Naive thymus-derived CD4-positive, alpha-beta T cell (primary cell): ENCODE data around the gene GPATCH1. TPM values are rescaled to one million over a fixed set of nuclear protein-coding genes. Genes with fewer than 3 reads are reported as not detected.
A peak's percentile ranks its signal among the peaks of the same experiment; 100 is the strongest.
"Not testable (repeated sequence)": the region's sequence is repeated elsewhere in the genome, so short reads cannot be mapped to it uniquely, and the experiment has no call there.

Experiments
- ATAC-seq: fragments of 150-1000 bp; cut with Tn5 transposase; 2 replicates; pipeline ENCODE4 v1.10.0; 2021; ENCODE audit warnings: mild to moderate bottlenecking, moderate library complexity
- CTCF ChIA-PET: fragments of 350-600 bp; sonication (Branson Sonifier 250); formaldehyde crosslinking; loops from one replicate; lab custom pipeline; 2021; ENCODE audit warnings: antibody characterized with exemption; lab: Charles Lee
- POLR2A ChIA-PET: fragments of 350-600 bp; sonication (Branson Sonifier 250); formaldehyde crosslinking; loops from one replicate; lab custom pipeline; 2021; ENCODE audit warnings: antibody characterized with exemption, inconsistent platforms; lab: Charles Lee
- DNase-seq, 9 donors: peaks; one replicate each; pipeline versions ENCODE4 v3.0.0 to v3.0.0-alpha.2; 2020 to 2022; ENCODE audit warnings: mixed read lengths in 1 of 9
- H3K27ac ChIP-seq: one replicate; pipeline ENCODE4 v1.7.0; 2013; ENCODE audit warnings: mild to moderate bottlenecking, low read depth, low read length, moderate library complexity
- H3K27me3 ChIP-seq, 2 donors: one replicate each; pipeline ENCODE4 v1.7.0; 2013; ENCODE audit warnings: low read length in 2 of 2, mild to moderate bottlenecking in 2 of 2, moderate library complexity in 2 of 2; ENCODE audit not compliant: control insufficient read depth in 2 of 2, insufficient read depth in 2 of 2
- H3K36me3 ChIP-seq, 3 experiments: 1 replicate in 2 of 3; 2 replicates in 1 of 3; pipeline ENCODE4 v1.7.0; 2013; ENCODE audit warnings: low read length in 3 of 3, mild to moderate bottlenecking in 3 of 3, moderate library complexity in 1 of 3; ENCODE audit not compliant: insufficient read depth in 3 of 3, control insufficient read depth in 2 of 3
- H3K4me1 ChIP-seq, 2 donors: one replicate each; pipeline ENCODE4 v1.7.0; 2013; ENCODE audit warnings: low read length in 2 of 2, mild to moderate bottlenecking in 2 of 2, moderate library complexity in 1 of 2; ENCODE audit not compliant: control insufficient read depth in 2 of 2, insufficient read depth in 2 of 2
- H3K4me3 ChIP-seq: 2 replicates; pipeline ENCODE4 v1.7.0; 2013; ENCODE audit warnings: mild to moderate bottlenecking, low read length
- H3K9me3 ChIP-seq, 3 experiments: 1 replicate in 2 of 3; 2 replicates in 1 of 3; pipeline ENCODE4 v1.7.0; 2013; ENCODE audit warnings: low read length in 3 of 3; ENCODE audit not compliant: control insufficient read depth in 2 of 3
- H3K27ac Mint-ChIP-seq, 9 donors: one replicate each; pipeline ENCODE4 v1.8.0; 2020 to 2022; ENCODE audit warnings: mixed read lengths in 9 of 9, mild to moderate bottlenecking in 8 of 9, moderate library complexity in 5 of 9, inconsistent platforms in 2 of 9
- H3K27me3 Mint-ChIP-seq, 5 donors: one replicate each; pipeline ENCODE4 v1.8.0; 2021 to 2022; ENCODE audit warnings: mixed read lengths in 5 of 5, mild to moderate bottlenecking in 1 of 5
- H3K36me3 Mint-ChIP-seq, 5 donors: one replicate each; pipeline ENCODE4 v1.8.0; 2020 to 2022; ENCODE audit warnings: mixed read lengths in 5 of 5, mild to moderate bottlenecking in 3 of 5, inconsistent platforms in 1 of 5
- H3K4me1 Mint-ChIP-seq, 7 donors: one replicate each; pipeline ENCODE4 v1.8.0; 2020 to 2022; ENCODE audit warnings: mixed read lengths in 7 of 7, mild to moderate bottlenecking in 3 of 7, inconsistent platforms in 1 of 7
- H3K4me3 Mint-ChIP-seq, 10 donors: one replicate each; pipeline ENCODE4 v1.8.0; 2020 to 2022; ENCODE audit warnings: mild to moderate bottlenecking in 10 of 10, mixed read lengths in 10 of 10, moderate library complexity in 6 of 10, inconsistent platforms in 2 of 10
- H3K9me3 Mint-ChIP-seq, 11 donors: one replicate each; pipeline ENCODE4 v1.8.0; 2020 to 2022; ENCODE audit warnings: mixed read lengths in 11 of 11, mild to moderate bottlenecking in 4 of 11, inconsistent platforms in 1 of 11, moderate library complexity in 1 of 11
- intact Hi-C, 2 donors: fragments of 100-400 bp; cut with micrococcal nuclease; formaldehyde crosslinking; loops; one replicate each; pipeline ENCODE4 v1.15.1; 2023
- polyA plus RNA-seq, 2 donors: library from polyadenylated mRNA; unstranded; fragments of 300-500 nt; fragmentation: Illumina TruSeq; gene quantifications; one replicate each; pipeline ENCODE4 v1.2.3, GENCODE V29; 2021
- total RNA-seq, 6 experiments: library from RNA in 5 of 6; stranded (reverse) in 5 of 6; gene quantifications; 1 replicate in 5 of 6; 2 replicates in 1 of 6; pipeline ENCODE4 v1.2.3 and lab custom pipeline; 2021 to 2026

The GPATCH1 gene, protein sequence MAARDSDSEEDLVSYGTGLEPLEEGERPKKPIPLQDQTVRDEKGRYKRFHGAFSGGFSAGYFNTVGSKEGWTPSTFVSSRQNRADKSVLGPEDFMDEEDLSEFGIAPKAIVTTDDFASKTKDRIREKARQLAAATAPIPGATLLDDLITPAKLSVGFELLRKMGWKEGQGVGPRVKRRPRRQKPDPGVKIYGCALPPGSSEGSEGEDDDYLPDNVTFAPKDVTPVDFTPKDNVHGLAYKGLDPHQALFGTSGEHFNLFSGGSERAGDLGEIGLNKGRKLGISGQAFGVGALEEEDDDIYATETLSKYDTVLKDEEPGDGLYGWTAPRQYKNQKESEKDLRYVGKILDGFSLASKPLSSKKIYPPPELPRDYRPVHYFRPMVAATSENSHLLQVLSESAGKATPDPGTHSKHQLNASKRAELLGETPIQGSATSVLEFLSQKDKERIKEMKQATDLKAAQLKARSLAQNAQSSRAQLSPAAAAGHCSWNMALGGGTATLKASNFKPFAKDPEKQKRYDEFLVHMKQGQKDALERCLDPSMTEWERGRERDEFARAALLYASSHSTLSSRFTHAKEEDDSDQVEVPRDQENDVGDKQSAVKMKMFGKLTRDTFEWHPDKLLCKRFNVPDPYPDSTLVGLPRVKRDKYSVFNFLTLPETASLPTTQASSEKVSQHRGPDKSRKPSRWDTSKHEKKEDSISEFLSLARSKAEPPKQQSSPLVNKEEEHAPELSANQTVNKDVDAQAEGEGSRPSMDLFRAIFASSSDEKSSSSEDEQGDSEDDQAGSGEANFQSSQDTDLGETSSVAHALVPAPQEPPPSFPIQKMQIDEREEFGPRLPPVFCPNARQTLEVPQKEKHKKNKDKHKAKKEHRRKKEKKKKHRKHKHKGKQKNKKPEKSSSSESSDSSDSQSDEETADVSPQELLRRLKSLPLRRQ
- total RNA-seq (10 to 100 TPM; 11.2 to 20.0 (median 14.4) TPM), polyA plus RNA-seq (10 to 100 TPM in 1 of 2 donors, 1 to 10 TPM in 1; 4.6 to 10.6 TPM), total RNA-seq (lab: John Stamatoyannopoulos, UW) (28.3 reads per million, percentile 58 among the genes with 10 or more reads in this experiment)

DNA sequence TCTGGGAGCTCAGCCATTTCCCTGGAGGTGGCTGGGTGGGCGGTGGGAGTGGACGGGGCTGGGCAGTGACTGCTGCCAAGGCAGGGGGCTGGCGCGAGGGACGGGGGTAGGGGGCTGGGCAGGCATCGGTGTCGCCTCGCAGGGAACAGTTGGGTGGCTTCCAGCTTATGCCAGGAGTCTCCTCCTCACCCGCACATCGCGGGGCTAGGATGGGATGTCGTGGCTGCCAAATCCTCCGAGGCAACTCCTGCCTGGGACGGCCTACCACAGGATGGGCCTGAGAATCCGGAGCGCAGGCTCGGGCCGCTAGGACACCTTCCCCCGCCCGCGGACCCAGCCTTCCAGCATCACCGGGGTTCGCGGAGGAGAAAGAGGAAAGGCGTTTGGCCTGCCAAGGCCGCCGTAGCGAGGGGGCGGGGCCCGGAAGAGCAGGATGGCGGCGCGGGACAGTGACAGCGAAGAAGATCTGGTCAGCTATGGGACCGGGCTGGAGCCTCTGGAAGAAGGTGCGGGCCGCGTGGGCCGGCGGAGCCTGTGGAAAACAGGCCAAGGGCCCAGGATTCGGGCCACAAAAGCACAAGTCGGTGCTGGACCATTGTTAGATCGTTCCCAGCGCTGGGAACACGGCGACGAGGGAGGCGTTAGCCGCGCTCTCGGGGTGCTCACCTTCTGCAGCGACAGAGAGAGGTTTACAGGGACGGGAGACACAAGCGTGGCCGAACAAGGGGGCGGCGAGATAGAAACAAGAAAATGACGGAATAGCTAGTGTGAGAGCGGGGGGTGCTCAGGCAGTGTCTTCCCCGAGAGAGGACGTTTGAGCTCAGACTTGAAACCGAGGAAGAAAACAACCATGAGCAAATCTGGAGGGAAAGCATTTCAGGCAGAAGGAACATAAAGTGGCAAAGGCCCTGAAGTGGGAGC, at the start of gene GPATCH1:
Gene GPATCH1 (plus strand): TSS at position 421 of the 921 bp plus-strand sequence. CDS start 13 bp downstream, at position 434.
- H3K9me3 Mint-ChIP-seq: peaks cover 0 to 2% (median 0%) of the 10 kb centered on the region in 11 donors
- Histone ChIP-seq H3K36me3 (peaks cover 0 to 7% (median 0%) of the 10 kb centered on the region in 3 experiments), H3K27ac (peak within 1 kb of the TSS; percentile 84), H3K4me3 (peak within 1 kb of the TSS; percentile 98), H3K4me1 (peaks cover 10 to 11% of the 10 kb centered on the region in 2 donors), H3K9me3 (no peaks in the 10 kb centered on the region), H3K27me3 (no peaks in the 10 kb centered on the region)
- peaks cover 20 to 39% (median 30%) of the 10 kb centered on the region in 7 donors for H3K4me1 Mint-ChIP-seq
- ATAC-seq (peak; percentile 99), DNase-seq (peak; percentile 79 to 92 (median 85))
- H3K27ac Mint-ChIP-seq: peak within 1 kb of the TSS; percentile 89 to 99 (median 94)
- H3K27me3 Mint-ChIP-seq: no peaks in the 10 kb centered on the region
- H3K4me3 Mint-ChIP-seq: peak within 1 kb of the TSS; percentile 92 to 99 (median 94)
- ChIA-PET POLR2A (interaction anchor here (0.9 to 1.8 kb wide), 4 partner anchors 96 to 500 kb away, joined by 3 to 8 read pairs (median 4); partner anchors contain the start of genes CEP89, FAAP24 and PDCD5), CTCF (interaction anchor here (0.6 kb wide), 1 partner anchor 1619 kb away, joined by 3 read pairs; no protein-coding TSS in a partner anchor)
- peaks cover 0 to 3% (median 0%) of the 10 kb centered on the region in 5 donors for H3K36me3 Mint-ChIP-seq
- intact Hi-C loops: loop anchor here (1.0 to 10.0 kb wide), 10 partner anchors 95 to 676 kb away; partner anchors contain the start of genes FAAP24 (in 2 of the 2), ANKRD27 (in 1 of the 2), CEBPG (in 1 of the 2) and DPY19L3 (in 1 of the 2)

DNA sequence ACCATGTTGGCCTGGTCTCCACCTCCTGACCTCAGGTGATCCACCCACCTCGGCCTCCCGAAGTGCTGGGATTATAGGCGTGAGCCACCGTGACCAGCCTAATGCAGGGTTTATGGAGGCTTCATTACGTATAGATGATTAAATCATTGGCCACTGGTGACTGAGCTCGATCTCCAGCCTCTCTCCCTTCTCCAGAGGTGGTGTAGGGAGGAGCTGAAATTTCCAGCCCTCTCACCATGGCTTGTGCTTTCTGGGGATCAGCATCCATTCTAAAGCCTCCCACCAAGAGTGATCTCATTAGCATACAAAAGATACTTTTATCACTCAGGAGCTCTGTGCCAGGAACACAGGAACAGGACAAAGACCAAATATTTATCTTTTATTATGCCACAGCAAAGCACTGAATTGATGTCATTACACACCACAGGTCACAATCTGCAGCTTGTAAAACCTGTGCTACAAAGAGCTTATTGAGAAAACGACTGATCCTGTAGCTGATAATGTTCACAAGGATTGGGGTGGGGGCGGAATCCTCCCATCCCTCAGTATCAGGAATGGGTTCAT, 48.7 kb upstream of the GPATCH1 start:
- ChIA-PET CTCF (no interaction called here), POLR2A (no interaction called here)
- Histone ChIP-seq H3K27me3 (no peaks in the 10 kb centered on the region), H3K27ac (no peak overlapping the region), H3K4me1 (peaks cover 0 to under 1% of the 10 kb centered on the region in 2 donors), H3K9me3 (peaks cover 0 to 5% (median 0%) of the 10 kb centered on the region in 3 experiments), H3K4me3 (no peak overlapping the region), H3K36me3 (no peaks in the 10 kb centered on the region)
- intact Hi-C loops: no loop called here
- Mint-ChIP-seq H3K27ac (no peak overlapping the region), H3K4me1 (peaks cover 2 to 5% (median 4%) of the 10 kb centered on the region in 7 donors), H3K27me3 (no peaks in the 10 kb centered on the region), H3K9me3 (peaks cover 2 to 29% (median 9%) of the 10 kb centered on the region in 11 donors), H3K4me3 (no peak overlapping the region), H3K36me3 (peaks cover 0 to 4% (median 4%) of the 10 kb centered on the region in 5 donors)
- DNase-seq: no peak
- ATAC-seq: no peak

DNA sequence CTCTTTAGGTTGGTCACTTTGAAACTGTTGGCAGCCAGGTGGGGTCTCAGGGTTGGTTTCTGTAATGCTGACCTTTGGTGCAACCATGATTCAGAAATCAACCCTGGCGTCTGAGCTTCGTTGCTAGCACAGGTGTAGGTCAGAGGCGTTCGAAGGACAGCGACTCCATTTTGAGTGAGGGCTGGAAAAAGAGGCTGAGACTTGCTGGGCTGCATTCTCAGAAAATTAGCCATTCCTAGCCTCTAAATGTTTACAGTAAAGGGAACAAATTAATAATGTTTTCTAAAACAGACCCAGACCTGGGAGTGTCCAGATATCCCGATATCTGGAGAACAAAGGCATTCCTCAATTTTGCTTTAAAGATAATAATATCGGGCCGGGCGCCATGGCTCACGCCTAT, 45.5 kb upstream of the GPATCH1 start:
- no peaks in the 10 kb centered on the region for H3K27me3 ChIP-seq
- ChIA-PET CTCF (no interaction called here), POLR2A (no interaction called here)
- Mint-ChIP-seq H3K27me3 (no peaks in the 10 kb centered on the region), H3K9me3 (peaks cover 0 to 4% (median 2%) of the 10 kb centered on the region in 11 donors), H3K4me3 (peak overlapping the region in 1 of 10 donors; percentile 13), H3K4me1 (peaks cover 7 to 15% (median 9%) of the 10 kb centered on the region in 7 donors), H3K27ac (no peak overlapping the region), H3K36me3 (peaks cover 0 to 4% (median 0%) of the 10 kb centered on the region in 5 donors)
- H3K9me3 ChIP-seq: no peaks in the 10 kb centered on the region
- H3K4me3 ChIP-seq: no peak overlapping the region
- peaks cover 0 to 8% of the 10 kb centered on the region in 2 donors for H3K4me1 ChIP-seq
- H3K36me3 ChIP-seq: no peaks in the 10 kb centered on the region
- no peak for ATAC-seq
- no peak overlapping the region for H3K27ac ChIP-seq
- intact Hi-C loops: no loop called here
- no peak for DNase-seq

DNA sequence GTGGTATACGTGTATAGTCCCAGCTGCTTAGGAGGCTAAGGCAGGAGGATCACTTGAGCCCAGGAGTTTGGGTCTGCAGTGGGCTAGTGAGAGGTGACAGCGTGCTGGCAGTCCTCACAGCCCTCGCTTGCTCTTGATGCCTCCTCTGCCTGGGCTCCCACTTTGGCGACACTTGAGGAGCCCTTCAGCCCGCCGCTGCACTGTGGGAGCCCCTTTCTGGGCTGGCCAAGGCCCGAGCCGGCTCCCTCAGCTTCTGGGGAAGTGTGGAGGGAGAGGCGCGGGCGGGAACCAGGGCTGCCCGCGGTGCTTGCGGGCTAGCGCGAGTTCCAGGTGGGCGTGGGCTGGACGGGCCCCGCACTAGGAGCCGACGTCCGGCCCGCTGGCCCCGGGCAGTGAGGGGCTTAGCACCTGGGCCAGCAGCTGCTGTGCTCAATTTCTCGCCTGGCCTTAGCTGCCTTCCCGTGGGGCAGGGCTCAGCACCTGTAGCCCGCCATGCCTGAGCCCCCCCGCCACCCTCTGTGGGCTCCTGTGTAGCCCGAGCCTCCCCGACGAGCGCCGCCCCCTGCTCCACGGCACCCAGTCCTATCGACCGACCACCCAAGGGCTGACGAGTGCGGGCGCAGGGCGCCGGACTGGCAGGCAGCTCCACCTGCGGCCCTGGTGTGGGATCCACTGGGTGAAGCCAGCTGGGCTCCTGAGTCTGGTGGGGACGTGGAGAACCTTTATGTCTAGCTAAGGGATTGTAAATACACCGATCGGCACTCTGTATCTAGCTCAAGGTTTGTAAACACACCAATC, 44.4 kb upstream of the GPATCH1 start:
- CTCF ChIA-PET, H3K9me3 ChIP-seq, H3K4me3 ChIP-seq, DNase-seq, H3K9me3 Mint-ChIP-seq, H3K36me3 ChIP-seq, H3K4me1 ChIP-seq, POLR2A ChIA-PET, H3K27ac ChIP-seq, H3K36me3 Mint-ChIP-seq, H3K27me3 ChIP-seq, intact Hi-C loops, ATAC-seq, H3K27me3 Mint-ChIP-seq: not testable (repeated sequence)
- H3K4me1 Mint-ChIP-seq: peaks cover 7 to 15% (median 9%) of the 10 kb centered on the region in 7 donors
- H3K4me3 Mint-ChIP-seq: peak overlapping the region in 3 of 10 donors; percentile 84 to 92 (median 87)
- peak overlapping the region in 6 of 9 donors; percentile 62 to 92 (median 86) for H3K27ac Mint-ChIP-seq
